Measurements from ENCODE around the gene LCORL. TPM values are rescaled to one million over a fixed set of nuclear protein-coding genes. Genes with fewer than 3 reads are reported as not detected.

Gene LCORL
- total and polyA plus RNA-seq, 2 of the 4 experiments (the other 2 are of a cell fraction), result 2.1 to 5.0 TPM

- Histone ChIP-seq H4K5ac (ENCODE audit: low read depth, low read length) (no peak overlapping the region), H3K79me1 (ENCODE audit: low read depth in 1 of 2, low read length in 2 of 2) (peaks cover 3 to 4% of the 10 kb centered on the region in 2 experiments; a peak in 3 of 4 replicates), H3K27ac (ENCODE audit: insufficient read depth, low read length) (no peak overlapping the region), H3K9me1 (ENCODE audit: insufficient read depth, low read length) (no peaks in the 10 kb centered on the region), H3K23ac (ENCODE audit: low read depth, low read length) (no peak overlapping the region), H3K4ac (ENCODE audit: low read depth, low read length) (no peak overlapping the region), H4K20me1 (ENCODE audit: insufficient read depth, low read length) (no peaks in the 10 kb centered on the region), H2BK120ac (ENCODE audit: low read depth, low read length) (no peak overlapping the region), H3K9me3 (ENCODE audit: control insufficient read depth, insufficient read depth, low read length) (no peaks in the 10 kb centered on the region), H4K8ac (ENCODE audit: low read depth in 2 of 2, low read length in 2 of 2) (no peak overlapping the region), H3K4me3 (ENCODE audit: insufficient read depth, low read depth, low read length) (no peak overlapping the region), H2BK15ac (ENCODE audit: low read depth, low read length) (no peak overlapping the region), H4K91ac (ENCODE audit: insufficient read depth, low read depth, low read length) (no peak overlapping the region), H3K9ac (ENCODE audit: low read depth, low read length) (no peak overlapping the region), H3K18ac (ENCODE audit: low read depth, low read length) (no peak overlapping the region), H3K27me3 (ENCODE audit: control insufficient read depth, insufficient read depth, low read length) (no peaks in the 10 kb centered on the region), H2BK20ac (ENCODE audit: low read depth, low read length) (no peak overlapping the region), H3K36me3 (ENCODE audit: control insufficient read depth, insufficient read depth, low read length) (0 out of 2 replicates have a peak, but pooled peaks cover 2% of the 10 kb centered on the region), H2AK9ac (replicated peaks; ENCODE audit: low read depth, low read length, poor library complexity) (no peak overlapping the region), H3K14ac (replicated peaks; ENCODE audit: low read depth, low read length) (no peak overlapping the region), H3K56ac (ENCODE audit: extremely low read depth, insufficient read depth, low read length) (no peak overlapping the region; the same call in 1 of the 2 replicates), H3K4me1 (ENCODE audit: control insufficient read depth, insufficient read depth, low read length) (no peaks in the 10 kb centered on the region), H3K4me2 (ENCODE audit: low read depth, low read length) (no peak overlapping the region), H2BK5ac (ENCODE audit: low read depth, low read length, poor library complexity, severe bottlenecking) (no peak overlapping the region), H2AFZ (replicated peaks; ENCODE audit: low read length, poor library complexity) (no peak overlapping the region), H2AK5ac (ENCODE audit: low read depth, low read length) (no peak overlapping the region)
- dilution Hi-C loops (cut with HindIII; ENCODE audit: low sequenced_read_pairs, unreplicated experiment) (no loop called here), in situ Hi-C loops (cut with MboI; ENCODE audit: low sequenced_read_pairs) (no loop called here), intact Hi-C loops (cut with micrococcal nuclease) (loop anchor here (10.0 kb wide), 2 partner anchors 117 to 433 kb away; partner anchors contain the start of genes DCAF16 and NCAPG)
- POLR2A ChIA-PET (ENCODE audit: unreplicated experiment), result no interaction called here
- DNase-seq (peak; percentile 56), ATAC-seq (ENCODE audit: low read depth) (peak; percentile 46; the same call in 1 of the 2 replicates)
- no peak for TF ChIP-seq MAZ (IDR thresholded peaks at IDR 0.05; ENCODE audit: borderline replicate concordance, low read depth, low read length)
- TF ChIP-seq CTCF (conservative IDR thresholded peaks at IDR 0.05; ENCODE audit: low read depth, low read length), result no peak
- TF ChIP-seq CEBPB (IDR thresholded peaks at IDR 0.05; ENCODE audit: low read depth, low read length), result no peak
- no peak for TF ChIP-seq POLR2A (IDR thresholded peaks at IDR 0.05; ENCODE audit: low read depth, low read length)
- no peak for TF ChIP-seq CHD1 (IDR thresholded peaks at IDR 0.05; ENCODE audit: low read depth, low read length)
- TF ChIP-seq BHLHE40 (IDR thresholded peaks at IDR 0.05; ENCODE audit: low read depth, low read length), result no peak
- TF ChIP-seq MXI1 (IDR thresholded peaks at IDR 0.05; ENCODE audit: borderline replicate concordance, low read depth, low read length), result no peak
- no peak for TF ChIP-seq RAD21 (IDR thresholded peaks at IDR 0.05; ENCODE audit: low read length)
- no peak for TF ChIP-seq ELK1 (IDR thresholded peaks at IDR 0.05; ENCODE audit: borderline replicate concordance, low read depth, low read length)
- TF ChIP-seq RCOR1 (IDR thresholded peaks at IDR 0.05; ENCODE audit: insufficient replicate concordance, low read length), result no peak
- no peak for TF ChIP-seq NFE2L2 (IDR thresholded peaks at IDR 0.05; ENCODE audit: low read depth, low read length)
- no peak for TF ChIP-seq RFX5 (IDR thresholded peaks at IDR 0.05; ENCODE audit: low read depth, low read length)
- TF ChIP-seq, protein P1, sequence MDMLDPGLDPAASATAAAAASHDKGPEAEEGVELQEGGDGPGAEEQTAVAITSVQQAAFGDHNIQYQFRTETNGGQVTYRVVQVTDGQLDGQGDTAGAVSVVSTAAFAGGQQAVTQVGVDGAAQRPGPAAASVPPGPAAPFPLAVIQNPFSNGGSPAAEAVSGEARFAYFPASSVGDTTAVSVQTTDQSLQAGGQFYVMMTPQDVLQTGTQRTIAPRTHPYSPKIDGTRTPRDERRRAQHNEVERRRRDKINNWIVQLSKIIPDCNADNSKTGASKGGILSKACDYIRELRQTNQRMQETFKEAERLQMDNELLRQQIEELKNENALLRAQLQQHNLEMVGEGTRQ (IDR thresholded peaks at IDR 0.05; ENCODE audit: low read depth, low read length), result no peak
- CTCF ChIA-PET, result no interaction called here
- no TSS peak for BruUV-seq (replicated peaks)
- WGBS, 2 experiments (ENCODE audit: extremely low coverage in 2 of 2, insufficient read length in 1 of 2), result no CpG with 5 or more reads among the region's 3 CpGs
Measured at GRCh38 chr4:17932041-17932440, 89.5 kb downstream of the LCORL start.
